NCI-H2196 treated with DMSO at 0.1 percent for 48 hours (cell line): ENCODE results near the gene MYPN.
A peak's percentile ranks its signal among the peaks of the same experiment; 100 is the strongest.

Experiments
- DNase-seq: peaks from one replicate; lab custom pipeline; 2025; ENCODE audit not compliant: unreplicated experiment; lab: John Stamatoyannopoulos, UW

Gene MYPN

DNA sequence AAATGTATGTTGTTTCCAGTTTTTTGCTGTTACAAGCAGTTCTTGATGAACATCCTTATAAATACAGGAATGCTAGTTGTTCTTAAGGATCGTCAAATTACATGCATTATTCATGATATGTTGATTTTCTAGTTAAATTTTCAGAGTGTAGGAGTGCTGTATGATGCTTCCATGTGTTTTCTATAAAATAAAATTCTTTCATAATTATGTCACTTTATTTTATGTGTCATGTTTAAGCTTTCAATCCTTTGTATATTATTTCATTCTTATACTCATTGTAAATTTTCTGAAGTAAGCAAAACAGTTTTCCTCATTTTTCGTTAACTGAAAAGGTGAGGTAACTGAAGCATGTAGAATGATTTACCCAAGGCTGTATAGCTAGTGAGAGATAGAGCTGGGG lies 16.8 kb upstream of the MYPN start:
- no peak for DNase-seq

DNA sequence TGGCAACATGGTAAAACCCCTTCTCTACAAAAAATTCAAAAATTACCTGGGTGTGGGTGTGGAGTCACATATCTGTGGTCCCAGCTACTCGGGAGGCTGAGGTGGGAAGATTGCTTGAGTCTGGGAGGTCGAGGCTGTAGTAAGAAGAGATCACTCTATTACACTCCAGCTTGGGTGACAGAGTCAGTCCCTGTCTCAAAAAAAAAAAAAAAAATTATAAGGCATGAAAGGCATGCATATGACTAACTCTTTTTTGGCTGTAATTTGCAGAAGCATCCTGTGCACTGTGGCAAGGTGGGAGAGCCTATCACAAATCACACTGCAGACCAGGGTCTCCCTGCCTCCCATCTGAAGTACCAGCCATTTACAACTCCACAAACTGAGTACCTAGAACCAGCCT lies 14.1 kb upstream of the MYPN start:
- no peak for DNase-seq

DNA sequence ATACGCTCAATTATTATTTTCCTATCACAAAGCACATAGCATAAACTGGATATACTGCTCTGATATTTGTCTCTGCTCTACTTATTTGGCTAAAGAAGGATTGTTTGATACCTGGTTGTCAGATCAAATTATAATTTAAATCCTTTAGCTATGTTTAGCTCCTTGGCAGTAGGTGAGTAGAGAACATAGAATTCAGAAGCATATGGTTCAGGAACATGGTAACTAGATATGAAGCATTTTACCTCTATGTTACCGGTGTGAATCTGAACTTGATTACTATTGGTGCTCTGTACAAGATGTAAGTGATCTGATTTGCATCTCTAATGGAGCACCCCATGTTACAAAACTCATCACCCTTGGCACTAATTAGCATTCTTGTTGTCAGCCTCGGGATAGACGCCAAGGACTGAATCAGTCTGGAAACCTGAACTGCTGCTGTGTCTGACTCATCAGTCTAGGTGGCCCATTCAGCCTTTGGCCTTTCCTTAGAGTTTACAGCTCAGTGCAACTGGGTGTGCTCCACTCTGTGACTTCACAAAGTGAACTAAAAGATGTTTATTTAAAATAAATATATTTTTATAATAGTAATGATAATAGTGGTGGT lies 12.3 kb upstream of the MYPN start:
- peak; percentile 19 for DNase-seq

DNA sequence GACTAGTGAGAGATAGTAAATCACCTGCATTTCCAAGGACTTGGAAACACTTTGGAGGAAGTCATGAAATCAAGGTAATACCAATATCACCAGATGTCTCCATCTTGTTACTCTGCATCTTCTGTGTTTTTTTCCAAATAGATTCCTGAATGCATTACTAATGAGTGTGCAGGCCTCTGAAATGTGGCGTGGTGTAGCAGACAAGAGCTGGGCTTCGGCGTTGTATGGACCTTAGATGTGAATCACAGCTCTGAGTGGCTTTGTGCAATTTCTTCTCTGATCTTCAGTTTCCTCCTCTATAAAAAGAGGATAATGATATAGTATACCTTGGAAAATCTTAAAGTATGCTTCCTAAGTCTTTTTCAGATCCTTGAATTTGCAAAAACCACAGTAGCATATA lies 9.6 kb upstream of the MYPN start:
- DNase-seq = no peak

DNA sequence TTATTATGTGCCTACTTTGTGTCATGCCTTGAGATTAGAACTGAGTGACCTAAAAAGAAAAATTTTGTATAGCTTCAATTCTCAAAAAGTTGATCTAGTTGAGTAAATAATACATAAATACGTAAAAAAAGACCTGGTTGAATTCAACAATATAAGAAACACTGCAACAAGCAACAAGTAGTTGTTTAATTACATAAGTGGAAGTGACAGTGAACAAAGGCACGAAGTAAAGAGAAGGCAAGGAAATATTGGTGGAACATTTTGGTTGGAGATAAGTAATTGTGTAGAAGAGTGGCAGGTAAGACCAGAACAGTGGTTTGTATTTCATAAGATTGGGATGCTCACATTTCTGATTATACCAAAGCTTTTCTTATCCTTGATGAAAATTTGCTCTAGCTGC lies 8.2 kb upstream of the MYPN start:
- no peak for DNase-seq

DNA sequence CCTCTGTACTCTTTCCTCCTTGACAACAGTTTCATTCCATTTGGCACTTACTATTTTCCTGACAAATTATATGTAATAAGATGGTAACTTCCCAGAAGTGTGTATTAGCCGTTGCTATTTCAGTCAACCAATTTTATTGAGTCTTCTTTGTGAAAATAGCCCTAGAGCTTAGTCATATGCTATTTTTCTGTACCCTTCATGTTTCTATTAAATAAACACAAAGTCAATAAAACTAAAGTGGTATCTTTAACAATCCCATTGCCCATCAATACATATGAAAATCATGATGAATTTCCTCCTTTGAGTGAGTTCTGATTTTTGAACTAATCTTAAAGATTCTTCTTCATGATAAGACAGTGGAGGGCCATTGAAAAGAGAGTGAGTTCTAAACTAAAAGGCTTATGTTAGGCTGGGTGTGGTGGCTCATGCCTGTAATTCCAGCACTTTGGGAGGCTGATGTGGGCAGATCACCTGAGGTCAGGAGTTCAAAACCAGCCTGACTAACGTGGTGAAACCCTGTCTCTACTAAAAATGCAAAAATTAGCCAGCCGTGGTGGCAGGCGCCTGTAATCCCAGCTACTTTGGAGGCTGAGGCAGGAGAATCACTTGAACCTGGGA lies 5.9 kb upstream of the MYPN start:
- no peak for DNase-seq

DNA sequence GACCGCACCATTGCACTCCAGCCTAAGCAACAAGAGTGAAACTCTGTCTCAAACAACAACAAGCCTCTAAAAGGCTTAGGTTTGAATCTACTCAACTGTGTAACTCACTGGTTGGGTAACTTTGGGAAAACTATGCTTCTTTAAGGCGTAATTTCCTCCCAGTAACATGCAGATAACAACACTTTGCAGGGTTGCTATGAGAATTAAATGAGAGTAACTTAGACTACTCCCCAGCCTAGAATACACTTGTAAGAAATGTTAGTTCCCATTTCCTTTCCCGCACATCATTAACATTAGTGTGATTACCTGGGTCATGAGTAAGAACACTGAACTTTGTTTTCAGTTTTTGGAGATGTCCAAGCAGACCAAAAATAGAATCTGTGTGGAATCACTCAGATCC lies 5.4 kb upstream of the MYPN start:
- no peak for DNase-seq

DNA sequence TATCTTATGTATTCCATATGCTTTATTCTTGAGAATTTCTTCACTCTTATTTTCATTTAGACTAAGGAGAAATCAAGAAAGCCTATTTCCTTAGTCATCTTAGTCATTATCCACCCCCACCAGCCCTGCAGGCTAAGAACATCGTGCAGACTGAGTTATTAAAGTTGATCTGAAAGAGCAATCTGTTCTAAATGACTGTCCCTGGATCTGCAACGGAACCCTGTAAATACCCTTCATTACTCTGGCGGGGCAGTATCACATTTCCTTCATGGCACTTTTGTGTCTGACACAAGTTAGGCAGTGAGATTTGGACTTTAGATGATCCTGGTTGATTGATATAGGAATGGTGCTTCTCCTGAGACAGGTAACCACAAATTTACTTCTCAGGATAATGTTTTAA lies 3.5 kb upstream of the MYPN start:
- DNase-seq = no peak

DNA sequence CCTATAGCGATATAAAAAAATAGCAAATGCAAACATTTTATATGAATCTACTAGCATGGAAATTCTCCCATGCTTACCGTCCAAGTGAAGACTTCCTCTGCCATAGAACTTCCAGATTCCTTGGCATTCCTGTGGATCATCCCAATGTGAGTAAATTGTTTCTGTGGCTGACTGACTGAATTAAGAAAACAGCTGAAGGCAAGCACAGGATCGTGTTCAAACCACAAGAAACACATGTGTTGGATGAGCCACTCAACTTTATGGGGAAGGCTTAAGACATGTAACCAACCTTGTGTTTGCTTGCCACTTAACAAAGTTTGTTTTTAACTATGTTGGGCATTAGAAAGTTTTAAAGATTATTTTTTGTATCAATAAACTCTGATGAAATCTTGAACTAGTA lies 2.6 kb upstream of the MYPN start:
- no peak for DNase-seq

DNA sequence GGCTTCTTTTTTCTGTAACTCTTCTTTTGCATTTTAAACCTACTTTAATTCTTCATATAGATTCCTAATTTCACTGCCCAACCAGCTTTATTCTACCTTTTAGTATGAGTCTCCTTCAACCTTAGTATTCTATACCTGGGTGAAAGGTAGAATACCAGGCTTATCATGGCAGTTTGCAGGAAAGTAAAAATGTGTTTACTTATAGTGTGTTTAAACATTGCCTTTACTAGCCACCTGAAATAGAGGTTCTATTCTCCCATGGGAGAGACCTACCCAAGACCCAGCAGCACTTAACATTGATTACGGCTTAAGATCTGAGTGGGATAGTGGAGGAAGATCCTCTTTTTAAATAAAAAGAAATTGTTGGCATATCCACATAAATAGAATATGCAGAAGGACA lies 1.6 kb upstream of the MYPN start:
- DNase-seq = no peak

DNA sequence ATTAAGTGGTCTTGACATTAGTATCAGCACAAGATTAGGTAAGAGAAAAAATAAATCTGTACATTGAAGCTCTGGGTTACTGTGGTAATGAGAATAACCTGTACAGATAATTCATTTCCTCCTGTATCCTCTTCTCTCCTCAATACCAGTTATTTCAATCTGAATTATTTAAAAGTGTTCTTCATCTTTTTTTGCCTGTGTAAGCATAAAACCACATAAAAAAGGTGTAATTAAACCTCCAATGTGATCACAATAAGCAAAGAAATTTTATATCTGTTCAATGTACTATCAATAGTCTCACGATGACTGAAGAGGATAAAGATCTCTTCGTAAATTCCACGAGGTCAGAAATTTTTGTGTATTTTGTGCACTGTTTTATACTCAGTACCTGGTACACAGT lies 1.2 kb upstream of the MYPN start:
- no peak for DNase-seq

DNA sequence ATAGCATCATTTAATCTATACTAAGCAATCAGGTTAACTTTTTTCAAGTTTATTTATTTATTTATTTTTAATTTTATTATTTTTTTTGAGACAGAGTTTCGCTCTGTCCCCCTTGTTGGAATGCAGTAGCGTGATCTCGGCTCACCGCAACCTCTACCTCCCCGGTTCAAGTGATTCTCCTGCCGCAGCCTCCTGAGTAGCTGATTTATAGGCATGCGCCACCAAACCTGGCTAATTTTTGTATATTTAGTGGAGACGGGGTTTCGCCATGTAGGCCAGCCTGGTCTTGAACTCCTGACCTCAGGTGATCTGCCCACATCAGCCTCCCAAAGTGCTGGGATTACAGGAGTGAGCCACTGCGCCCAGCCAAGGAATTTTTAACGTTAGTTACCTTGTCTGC lies 635 bp upstream of the MYPN start:
- DNase-seq = no peak

DNA sequence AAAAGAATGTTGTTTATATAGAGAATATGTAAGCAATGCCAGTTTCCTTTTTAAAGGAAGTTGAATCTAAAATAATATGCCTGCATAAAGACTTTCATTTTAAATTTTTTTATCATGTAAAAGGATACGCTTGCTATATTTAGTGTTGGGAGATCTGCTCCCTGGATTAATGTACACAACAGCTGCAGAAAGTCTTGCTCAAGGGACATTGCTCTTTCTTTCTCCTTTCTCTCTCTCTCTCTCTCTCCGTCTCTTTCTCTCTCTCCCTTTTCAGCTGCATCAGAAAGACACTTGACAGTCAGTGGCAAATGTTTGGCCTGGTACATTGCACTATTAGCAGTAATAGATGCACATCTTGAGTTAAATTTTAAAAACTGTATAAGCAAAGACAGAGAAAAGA lies 739 bp downstream of the MYPN start:
- DNase-seq = no peak

DNA sequence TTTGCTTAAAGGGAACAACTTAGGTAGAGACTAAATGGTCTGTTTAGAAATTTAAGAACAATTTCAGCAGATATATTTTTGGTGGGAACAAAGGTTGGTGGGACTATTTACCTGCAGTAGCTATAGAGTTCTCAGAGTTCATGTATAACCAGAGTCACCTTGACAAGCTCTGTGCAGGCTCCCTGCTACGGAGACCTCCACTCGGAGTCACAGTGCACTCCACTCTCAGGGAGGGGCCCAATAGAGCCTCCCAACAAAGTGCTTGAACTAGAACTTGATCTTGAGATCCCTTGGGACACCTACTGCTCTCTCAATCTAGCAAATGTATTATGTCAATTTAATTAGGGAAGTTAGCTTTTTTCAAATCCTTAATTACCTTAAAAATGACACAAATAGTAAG lies 2.3 kb downstream of the MYPN start:
- DNase-seq = no peak

DNA sequence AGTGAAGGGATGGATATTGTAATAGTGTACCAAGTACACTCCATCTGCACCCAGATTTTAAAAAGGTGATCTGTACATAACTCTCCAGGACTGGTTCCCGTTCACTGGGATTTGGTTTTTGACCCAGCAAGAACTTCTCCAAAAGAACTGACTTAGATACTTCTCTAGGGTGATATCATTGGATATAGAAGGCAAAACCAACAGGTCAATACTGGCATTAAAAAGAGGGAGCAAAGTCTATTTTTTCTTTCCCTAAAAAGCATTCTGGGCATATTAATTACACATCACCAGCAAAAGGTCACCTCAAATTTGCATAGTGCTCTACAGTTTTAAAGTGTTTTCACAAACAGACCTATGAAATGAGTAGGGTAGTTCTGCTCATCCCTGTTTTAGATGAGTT lies 3.5 kb downstream of the MYPN start:
- no peak for DNase-seq

DNA sequence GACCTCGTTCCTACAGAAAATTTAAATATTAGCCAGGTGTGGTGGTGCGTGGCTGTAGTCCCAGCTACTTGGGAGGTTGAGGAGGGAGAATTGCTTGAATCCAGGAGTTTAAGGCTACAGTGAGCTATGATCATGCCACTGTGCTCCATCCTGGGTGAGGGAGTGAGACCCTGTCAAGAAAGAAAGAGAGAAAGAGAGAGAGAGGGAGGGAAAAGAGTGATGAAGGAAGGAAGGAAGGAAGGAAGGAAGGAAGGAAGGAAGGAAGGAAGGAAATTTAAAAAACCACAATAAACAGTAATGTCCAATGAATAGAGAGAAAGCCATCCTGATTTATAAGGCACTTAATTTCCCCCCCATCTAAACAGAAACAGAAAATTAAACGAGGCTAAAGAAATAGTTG lies 9.4 kb downstream of the MYPN start:
- no peak for DNase-seq

DNA sequence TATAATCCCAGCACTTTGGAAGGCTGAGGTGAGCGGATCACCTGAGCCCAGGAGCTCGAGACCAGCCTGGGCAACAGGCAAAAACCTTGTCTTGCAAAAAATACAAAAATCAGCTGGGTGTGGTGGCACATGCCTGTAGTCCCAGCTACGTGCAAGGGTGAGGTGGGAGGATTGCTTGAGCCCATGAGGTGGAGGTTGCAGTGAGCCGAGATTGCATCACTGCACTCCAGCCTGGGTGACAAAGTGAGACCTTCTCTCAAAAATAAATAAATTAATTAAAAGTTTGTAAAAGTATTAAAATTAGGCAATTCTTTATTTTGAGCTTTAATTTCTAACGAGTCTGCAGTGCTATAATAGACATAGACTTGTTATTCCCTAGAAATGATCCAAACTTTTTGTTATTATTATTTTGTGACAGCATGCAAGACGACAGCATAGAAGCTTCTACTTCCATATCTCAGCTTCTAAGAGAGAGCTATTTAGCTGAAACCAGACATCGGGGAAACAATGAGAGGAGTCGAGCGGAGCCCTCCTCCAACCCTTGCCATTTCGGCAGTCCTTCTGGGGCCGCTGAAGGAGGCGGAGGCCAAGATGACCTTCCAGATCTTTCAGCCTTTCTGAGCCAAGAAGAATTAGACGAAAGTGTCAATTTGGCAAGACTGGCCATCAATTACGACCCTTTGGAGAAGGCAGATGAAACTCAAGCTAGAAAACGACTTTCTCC lies 11.9 kb downstream of the MYPN start:
- DNase-seq = no peak

DNA sequence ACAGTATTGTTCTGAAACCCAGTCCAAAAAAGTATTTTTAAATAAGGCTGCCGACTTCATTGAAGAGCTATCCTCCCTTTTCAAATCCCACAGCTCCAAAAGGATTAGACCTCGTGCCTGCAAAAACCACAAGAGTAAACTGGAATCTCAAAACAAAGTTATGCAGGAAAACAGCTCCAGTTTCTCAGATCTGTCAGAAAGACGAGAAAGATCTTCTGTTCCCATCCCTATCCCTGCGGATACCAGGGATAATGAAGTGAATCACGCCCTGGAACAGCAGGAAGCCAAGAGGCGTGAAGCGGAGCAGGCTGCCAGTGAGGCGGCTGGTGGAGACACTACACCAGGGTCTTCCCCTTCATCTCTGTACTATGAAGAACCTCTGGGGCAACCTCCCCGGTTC lies 12.6 kb downstream of the MYPN start:
- DNase-seq = no peak

DNA sequence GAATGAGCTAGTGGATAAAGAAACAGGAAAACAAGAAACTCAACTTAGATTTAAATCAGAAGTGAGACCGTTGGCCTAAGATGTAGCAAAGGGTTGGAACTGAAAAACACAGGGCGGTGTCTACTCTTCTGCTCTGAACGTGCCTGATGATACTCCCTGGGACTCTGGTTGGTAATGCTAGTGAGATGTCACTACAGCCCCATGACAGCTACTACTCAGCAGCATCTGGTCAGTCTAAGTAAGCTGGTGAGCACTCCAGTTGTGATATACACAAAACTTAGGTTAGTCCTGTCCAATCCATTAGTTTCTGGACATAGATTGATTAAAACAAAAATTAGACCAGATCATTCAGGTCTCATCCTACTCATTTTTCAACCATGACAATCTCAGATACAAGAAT lies 15.4 kb downstream of the MYPN start:
- no peak for DNase-seq

DNA sequence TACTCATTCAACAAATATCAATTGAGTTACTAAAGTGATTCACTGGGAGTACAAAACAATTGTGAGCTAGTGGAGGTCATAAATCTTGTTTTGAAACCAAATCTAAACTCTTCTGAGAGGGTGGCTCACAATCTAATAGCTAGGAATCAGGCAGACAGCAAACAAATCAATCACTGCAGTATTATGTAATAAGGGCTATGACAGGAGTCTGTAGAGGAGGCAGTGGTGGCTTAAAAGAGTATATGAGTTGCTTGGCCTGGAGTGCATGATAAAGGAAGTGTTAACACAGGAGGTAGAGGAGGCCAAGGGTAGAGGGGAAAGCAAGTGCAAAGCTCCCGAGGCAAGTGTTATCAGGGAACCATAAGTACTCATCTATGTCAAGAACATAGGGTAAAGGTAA lies 16.5 kb downstream of the MYPN start:
- no peak for DNase-seq

DNA sequence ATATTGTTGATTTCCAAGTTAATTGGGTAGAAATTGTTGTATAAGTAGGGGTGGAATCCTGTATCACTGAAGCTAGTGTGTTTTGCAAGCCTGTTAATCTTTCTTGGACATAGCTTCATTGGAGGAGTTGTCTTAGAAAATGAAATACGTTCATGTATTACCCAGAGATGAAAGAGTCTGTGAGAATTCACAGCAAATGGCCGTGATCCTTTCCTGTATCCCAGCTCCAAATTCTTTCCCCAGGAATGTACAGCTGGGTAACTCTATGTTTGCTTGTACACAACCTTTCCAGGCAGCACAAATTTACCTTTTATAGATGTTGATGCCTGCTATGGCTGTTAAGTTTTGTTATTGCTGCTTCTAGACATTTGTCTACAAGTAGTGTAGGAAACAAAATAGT lies 18.7 kb downstream of the MYPN start:
- DNase-seq = no peak

DNA sequence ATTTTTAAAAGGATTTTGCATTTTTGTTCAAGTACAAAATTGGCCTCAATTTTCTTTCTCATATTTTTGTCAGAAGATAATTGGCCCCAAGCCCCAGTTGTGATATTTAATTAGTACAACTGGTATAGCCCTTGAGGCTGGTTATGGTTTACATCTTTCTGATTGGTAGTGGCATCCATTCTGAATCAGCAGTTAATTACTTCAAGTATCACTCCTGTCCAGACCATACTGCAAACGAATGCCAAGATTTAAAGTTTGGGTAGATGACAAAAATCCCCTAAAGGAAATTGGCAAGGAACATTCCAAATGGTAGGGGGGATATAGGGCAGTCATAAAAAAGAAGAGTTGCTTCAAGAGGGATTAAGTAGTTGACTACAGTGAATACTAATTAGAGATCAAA lies 23.1 kb downstream of the MYPN start:
- DNase-seq = no peak

DNA sequence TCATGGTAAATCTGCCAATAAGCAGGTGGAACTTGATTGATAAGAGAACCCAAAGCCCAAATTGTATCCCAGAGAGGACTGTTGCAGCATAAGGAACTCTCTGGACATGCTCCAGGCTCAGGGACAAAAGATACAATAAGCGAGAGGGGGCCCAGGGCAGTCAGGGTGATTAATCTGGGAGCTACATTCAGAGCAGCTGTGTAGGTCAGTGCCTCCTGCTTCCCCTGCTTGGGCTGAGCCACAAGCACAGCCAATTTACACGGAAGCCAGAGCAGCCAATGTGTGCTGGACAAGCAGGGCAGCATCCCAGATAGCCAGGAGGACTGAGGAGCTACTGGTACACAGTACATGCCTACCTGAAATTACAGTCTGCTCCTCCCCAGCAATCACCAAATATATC lies 24.2 kb downstream of the MYPN start:
- DNase-seq = no peak
